ENCODE results near the gene ACTR8.

The ACTR8 gene

GRCh38 chr3:53859178-53859577, 22.8 kb downstream of the ACTR8 start:
- Histone ChIP-seq H3K4me1 (ENCODE audit: control insufficient read depth, insufficient read depth, low read length) (no peaks in the 10 kb centered on the region), H3K36me3 (ENCODE audit: control insufficient read depth, insufficient read depth, low read length) (peaks cover 5% of the 10 kb centered on the region), H3K27me3 (ENCODE audit: control insufficient read depth, insufficient read depth, low read length) (no peaks in the 10 kb centered on the region)

GRCh38 chr3:53858096-53858741, 23.7 kb downstream of the ACTR8 start:
- H3K4me3 ChIP-seq (ENCODE audit: low read depth, low read length) = no peak overlapping the region
- no peaks in the 10 kb centered on the region for H3K4me1 ChIP-seq (ENCODE audit: control insufficient read depth, insufficient read depth, low read length)
- no peaks in the 10 kb centered on the region for H3K9me3 ChIP-seq (ENCODE audit: control insufficient read depth, insufficient read depth, low read length)
- H3K27me3 ChIP-seq (ENCODE audit: control insufficient read depth, insufficient read depth, low read length) = no peaks in the 10 kb centered on the region
- no peak overlapping the region for H3K9ac ChIP-seq (ENCODE audit: low read depth, low read length)
- peaks cover 5% of the 10 kb centered on the region for H3K36me3 ChIP-seq (ENCODE audit: control insufficient read depth, insufficient read depth, low read length)

More at GRCh38 chr3:53859178-53859577, 22.8 kb downstream of the ACTR8 start:
- H3K9me3 ChIP-seq (ENCODE audit: control insufficient read depth, insufficient read depth, low read length) = no peaks in the 10 kb centered on the region
- H3K4me3 ChIP-seq (ENCODE audit: low read depth, low read length) = no peak overlapping the region
- H3K9ac ChIP-seq (ENCODE audit: low read depth, low read length) = no peak overlapping the region

- Histone ChIP-seq H3K36me3 (ENCODE audit: control insufficient read depth, insufficient read depth, low read length) (peaks cover 5% of the 10 kb centered on the region), H3K4me3 (ENCODE audit: low read depth, low read length) (no peak overlapping the region), H3K9ac (ENCODE audit: low read depth, low read length) (no peak overlapping the region), H3K4me1 (ENCODE audit: control insufficient read depth, insufficient read depth, low read length) (no peaks in the 10 kb centered on the region), H3K27me3 (ENCODE audit: control insufficient read depth, insufficient read depth, low read length) (no peaks in the 10 kb centered on the region), H3K9me3 (ENCODE audit: control insufficient read depth, insufficient read depth, low read length) (no peaks in the 10 kb centered on the region)
Observed at GRCh38 chr3:53856964-53857363, 25.0 kb downstream of the ACTR8 start.

- H3K36me3 ChIP-seq (ENCODE audit: control insufficient read depth, insufficient read depth, low read length) = no peaks in the 10 kb centered on the region
- H3K4me3 ChIP-seq (ENCODE audit: low read depth, low read length) = no peak overlapping the region
- H3K4me1 ChIP-seq (ENCODE audit: control insufficient read depth, insufficient read depth, low read length) = no peaks in the 10 kb centered on the region
- no peak overlapping the region for H3K9ac ChIP-seq (ENCODE audit: low read depth, low read length)
- peaks cover 15% of the 10 kb centered on the region for H3K27me3 ChIP-seq (ENCODE audit: control insufficient read depth, insufficient read depth, low read length)
- H3K9me3 ChIP-seq (ENCODE audit: control insufficient read depth, insufficient read depth, low read length) = no peaks in the 10 kb centered on the region
Observed at GRCh38 chr3:53850895-53851294, 31.1 kb downstream of the ACTR8 start.

GRCh38 chr3:53849916-53850315, 32.0 kb downstream of the ACTR8 start:
- Histone ChIP-seq H3K4me3 (ENCODE audit: low read depth, low read length) (no peak overlapping the region), H3K9ac (ENCODE audit: low read depth, low read length) (no peak overlapping the region), H3K36me3 (ENCODE audit: control insufficient read depth, insufficient read depth, low read length) (no peaks in the 10 kb centered on the region), H3K9me3 (ENCODE audit: control insufficient read depth, insufficient read depth, low read length) (no peaks in the 10 kb centered on the region), H3K27me3 (ENCODE audit: control insufficient read depth, insufficient read depth, low read length) (peaks cover 15% of the 10 kb centered on the region), H3K4me1 (ENCODE audit: control insufficient read depth, insufficient read depth, low read length) (no peaks in the 10 kb centered on the region)

GRCh38 chr3:53846851-53847155, 35.1 kb downstream of the ACTR8 start:
- H3K4me3 ChIP-seq (ENCODE audit: low read depth, low read length) = peak overlapping the region; percentile 76
- H3K36me3 ChIP-seq (ENCODE audit: control insufficient read depth, insufficient read depth, low read length) = no peaks in the 10 kb centered on the region
- H3K9ac ChIP-seq (ENCODE audit: low read depth, low read length) = no peak overlapping the region
- H3K9me3 ChIP-seq (ENCODE audit: control insufficient read depth, insufficient read depth, low read length) = no peaks in the 10 kb centered on the region
- peaks cover 4% of the 10 kb centered on the region for H3K4me1 ChIP-seq (ENCODE audit: control insufficient read depth, insufficient read depth, low read length)
- H3K27me3 ChIP-seq (ENCODE audit: control insufficient read depth, insufficient read depth, low read length) = peaks cover 15% of the 10 kb centered on the region

- Histone ChIP-seq H3K27me3 (ENCODE audit: control insufficient read depth, insufficient read depth, low read length) (peaks cover 15% of the 10 kb centered on the region), H3K4me3 (ENCODE audit: low read depth, low read length) (peak within 1 kb of the TSS; percentile 76), H3K9ac (ENCODE audit: low read depth, low read length) (peak within 1 kb of the TSS; percentile 76), H3K4me1 (ENCODE audit: control insufficient read depth, insufficient read depth, low read length) (peaks cover 4% of the 10 kb centered on the region), H3K9me3 (ENCODE audit: control insufficient read depth, insufficient read depth, low read length) (no peaks in the 10 kb centered on the region), H3K36me3 (ENCODE audit: control insufficient read depth, insufficient read depth, low read length) (no peaks in the 10 kb centered on the region)
Observed at GRCh38 chr3:53846134-53846850, 35.7 kb downstream of the ACTR8 start, which contains the start of the genes CHDH and IL17RB. TSS of gene CHDH (minus strand) at chr3:53846419. CDS start at chr3:53824008, 22,411 bp downstream. TSS of gene IL17RB (plus strand) at chr3:53846568. CDS start at chr3:53846589, 21 bp downstream.

- Histone ChIP-seq H3K4me3 (ENCODE audit: low read depth, low read length) (peak overlapping the region; percentile 76), H3K9ac (ENCODE audit: low read depth, low read length) (peak overlapping the region; percentile 76), H3K9me3 (ENCODE audit: control insufficient read depth, insufficient read depth, low read length) (no peaks in the 10 kb centered on the region), H3K4me1 (ENCODE audit: control insufficient read depth, insufficient read depth, low read length) (peaks cover 4% of the 10 kb centered on the region), H3K27me3 (ENCODE audit: control insufficient read depth, insufficient read depth, low read length) (peaks cover 15% of the 10 kb centered on the region), H3K36me3 (ENCODE audit: control insufficient read depth, insufficient read depth, low read length) (no peaks in the 10 kb centered on the region)
Observed at GRCh38 chr3:53845881-53846133, 36.1 kb downstream of the ACTR8 start.

- Histone ChIP-seq H3K9me3 (ENCODE audit: control insufficient read depth, insufficient read depth, low read length) (no peaks in the 10 kb centered on the region), H3K4me3 (ENCODE audit: low read depth, low read length) (peak overlapping the region; percentile 76), H3K27me3 (ENCODE audit: control insufficient read depth, insufficient read depth, low read length) (peaks cover 15% of the 10 kb centered on the region), H3K9ac (ENCODE audit: low read depth, low read length) (peak overlapping the region; percentile 76), H3K4me1 (ENCODE audit: control insufficient read depth, insufficient read depth, low read length) (peaks cover 4% of the 10 kb centered on the region), H3K36me3 (ENCODE audit: control insufficient read depth, insufficient read depth, low read length) (no peaks in the 10 kb centered on the region)
Observed at GRCh38 chr3:53845103-53845880, 36.7 kb downstream of the ACTR8 start.

GRCh38 chr3:53844262-53845102, 37.5 kb downstream of the ACTR8 start:
- no peak overlapping the region for H3K4me3 ChIP-seq (ENCODE audit: low read depth, low read length)
- H3K36me3 ChIP-seq (ENCODE audit: control insufficient read depth, insufficient read depth, low read length) = no peaks in the 10 kb centered on the region
- H3K27me3 ChIP-seq (ENCODE audit: control insufficient read depth, insufficient read depth, low read length) = peaks cover 15% of the 10 kb centered on the region
- H3K4me1 ChIP-seq (ENCODE audit: control insufficient read depth, insufficient read depth, low read length) = peaks cover 4% of the 10 kb centered on the region
- no peak overlapping the region for H3K9ac ChIP-seq (ENCODE audit: low read depth, low read length)
- no peaks in the 10 kb centered on the region for H3K9me3 ChIP-seq (ENCODE audit: control insufficient read depth, insufficient read depth, low read length)

All from iPS-15b (cell line).